ENCODE results near the gene KCNH5. TPM values are rescaled to one million over a fixed set of nuclear protein-coding genes. Genes with fewer than 3 reads are reported as not detected.
A peak's percentile ranks its signal among the peaks of the same experiment; 100 is the strongest.

Gene KCNH5, protein sequence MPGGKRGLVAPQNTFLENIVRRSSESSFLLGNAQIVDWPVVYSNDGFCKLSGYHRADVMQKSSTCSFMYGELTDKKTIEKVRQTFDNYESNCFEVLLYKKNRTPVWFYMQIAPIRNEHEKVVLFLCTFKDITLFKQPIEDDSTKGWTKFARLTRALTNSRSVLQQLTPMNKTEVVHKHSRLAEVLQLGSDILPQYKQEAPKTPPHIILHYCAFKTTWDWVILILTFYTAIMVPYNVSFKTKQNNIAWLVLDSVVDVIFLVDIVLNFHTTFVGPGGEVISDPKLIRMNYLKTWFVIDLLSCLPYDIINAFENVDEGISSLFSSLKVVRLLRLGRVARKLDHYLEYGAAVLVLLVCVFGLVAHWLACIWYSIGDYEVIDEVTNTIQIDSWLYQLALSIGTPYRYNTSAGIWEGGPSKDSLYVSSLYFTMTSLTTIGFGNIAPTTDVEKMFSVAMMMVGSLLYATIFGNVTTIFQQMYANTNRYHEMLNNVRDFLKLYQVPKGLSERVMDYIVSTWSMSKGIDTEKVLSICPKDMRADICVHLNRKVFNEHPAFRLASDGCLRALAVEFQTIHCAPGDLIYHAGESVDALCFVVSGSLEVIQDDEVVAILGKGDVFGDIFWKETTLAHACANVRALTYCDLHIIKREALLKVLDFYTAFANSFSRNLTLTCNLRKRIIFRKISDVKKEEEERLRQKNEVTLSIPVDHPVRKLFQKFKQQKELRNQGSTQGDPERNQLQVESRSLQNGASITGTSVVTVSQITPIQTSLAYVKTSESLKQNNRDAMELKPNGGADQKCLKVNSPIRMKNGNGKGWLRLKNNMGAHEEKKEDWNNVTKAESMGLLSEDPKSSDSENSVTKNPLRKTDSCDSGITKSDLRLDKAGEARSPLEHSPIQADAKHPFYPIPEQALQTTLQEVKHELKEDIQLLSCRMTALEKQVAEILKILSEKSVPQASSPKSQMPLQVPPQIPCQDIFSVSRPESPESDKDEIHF
- not detected for polyA plus RNA-seq (2012; ENCODE audit: insufficient read depth, insufficient read length)

- H3K4me3 ChIP-seq (ENCODE audit: low read length), result no peak within 1 kb of the TSS
- no peak for DNase-seq (ENCODE audit: low read depth, low spot score)
Observed at GRCh38 chr14:63045234-63045611, at the start of gene KCNH5. TSS of gene KCNH5 (minus strand) at chr14:63045458. CDS start at chr14:63045186, 272 bp downstream.

GRCh38 chr14:63091394-63091996, 46.2 kb upstream of the KCNH5 start:
- no peak overlapping the region for H3K4me3 ChIP-seq (ENCODE audit: low read length)
- DNase-seq (ENCODE audit: low read depth, low spot score), result no peak

DNA sequence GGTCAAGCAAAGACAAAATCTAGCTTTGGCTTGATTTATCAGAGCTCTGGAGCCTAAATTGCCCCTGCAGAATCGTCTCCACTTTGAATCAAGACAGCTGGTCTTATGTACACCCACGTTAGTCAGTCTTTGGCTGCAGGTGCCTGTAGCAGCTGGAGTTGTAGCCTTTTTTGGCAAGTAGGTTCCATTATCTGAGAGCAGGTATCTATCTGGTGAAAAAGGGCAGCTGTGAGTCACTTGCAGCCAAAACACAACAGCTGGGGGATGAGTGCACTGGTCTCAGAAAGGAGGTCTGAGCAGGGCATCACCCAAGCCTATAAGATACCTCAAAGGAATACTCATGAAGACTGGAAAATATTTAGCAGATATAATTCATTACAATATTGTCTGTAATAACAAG, 43.6 kb upstream of the KCNH5 start:
- DNase-seq (ENCODE audit: low read depth, low spot score), result no peak
- no peak overlapping the region for H3K4me3 ChIP-seq (ENCODE audit: low read length)

DNA sequence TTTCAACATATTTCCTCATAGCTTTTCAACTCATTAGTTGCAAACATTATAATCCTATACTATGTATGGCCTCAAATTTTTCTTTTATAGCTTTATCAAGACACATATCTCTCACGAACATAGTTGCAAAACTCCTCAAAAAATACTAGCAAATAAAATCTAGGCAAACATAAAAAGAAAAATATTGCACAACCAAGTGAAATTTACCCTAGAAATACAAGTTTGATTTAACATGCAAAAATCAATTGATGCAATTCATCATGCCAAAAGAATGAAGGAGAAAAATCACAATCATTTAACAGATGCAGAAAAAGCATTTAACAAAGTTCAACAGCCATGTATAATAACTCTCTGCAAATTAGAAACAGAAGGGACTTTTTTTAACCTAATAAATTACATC, 33.3 kb upstream of the KCNH5 start:
- DNase-seq (ENCODE audit: low read depth, low spot score), result no peak
- H3K4me3 ChIP-seq (ENCODE audit: low read length), result no peak overlapping the region

GRCh38 chr14:63076488-63076887, 31.2 kb upstream of the KCNH5 start:
- DNase-seq (ENCODE audit: low read depth, low spot score), result no peak
- no peak overlapping the region for H3K4me3 ChIP-seq (ENCODE audit: low read length)

GRCh38 chr14:63055631-63056030, 10.4 kb upstream of the KCNH5 start:
- no peak overlapping the region for H3K4me3 ChIP-seq (ENCODE audit: low read length)
- DNase-seq (ENCODE audit: low read depth, low spot score), result no peak

DNA sequence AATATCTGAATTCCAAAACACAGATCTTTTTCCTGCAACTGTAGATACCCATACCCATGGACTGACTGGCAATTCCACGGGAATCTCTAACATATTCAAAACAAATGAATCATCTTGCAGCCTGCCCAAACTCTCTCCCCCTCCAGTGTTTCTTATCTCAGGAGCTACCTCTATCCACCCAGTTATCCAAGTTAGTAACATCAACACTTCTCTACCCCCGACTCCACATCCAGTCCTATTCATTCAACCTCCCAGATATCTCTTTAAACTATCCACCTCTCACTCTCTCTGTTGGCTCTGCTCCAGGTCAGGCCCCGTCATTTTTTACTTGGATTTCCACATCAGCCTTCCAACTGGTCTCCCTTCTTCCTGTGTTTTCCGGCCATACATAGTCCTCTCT, 6.7 kb upstream of the KCNH5 start:
- no peak overlapping the region for H3K4me3 ChIP-seq (ENCODE audit: low read length)
- DNase-seq (ENCODE audit: low read depth, low spot score), result no peak

GRCh38 chr14:63051301-63051700, 6.0 kb upstream of the KCNH5 start:
- no peak overlapping the region for H3K4me3 ChIP-seq (ENCODE audit: low read length)
- no peak for DNase-seq (ENCODE audit: low read depth, low spot score)

- no peak overlapping the region for H3K4me3 ChIP-seq (ENCODE audit: low read length)
- no peak for DNase-seq (ENCODE audit: low read depth, low spot score)
Observed at GRCh38 chr14:63050694-63051093, 5.4 kb upstream of the KCNH5 start.

DNA sequence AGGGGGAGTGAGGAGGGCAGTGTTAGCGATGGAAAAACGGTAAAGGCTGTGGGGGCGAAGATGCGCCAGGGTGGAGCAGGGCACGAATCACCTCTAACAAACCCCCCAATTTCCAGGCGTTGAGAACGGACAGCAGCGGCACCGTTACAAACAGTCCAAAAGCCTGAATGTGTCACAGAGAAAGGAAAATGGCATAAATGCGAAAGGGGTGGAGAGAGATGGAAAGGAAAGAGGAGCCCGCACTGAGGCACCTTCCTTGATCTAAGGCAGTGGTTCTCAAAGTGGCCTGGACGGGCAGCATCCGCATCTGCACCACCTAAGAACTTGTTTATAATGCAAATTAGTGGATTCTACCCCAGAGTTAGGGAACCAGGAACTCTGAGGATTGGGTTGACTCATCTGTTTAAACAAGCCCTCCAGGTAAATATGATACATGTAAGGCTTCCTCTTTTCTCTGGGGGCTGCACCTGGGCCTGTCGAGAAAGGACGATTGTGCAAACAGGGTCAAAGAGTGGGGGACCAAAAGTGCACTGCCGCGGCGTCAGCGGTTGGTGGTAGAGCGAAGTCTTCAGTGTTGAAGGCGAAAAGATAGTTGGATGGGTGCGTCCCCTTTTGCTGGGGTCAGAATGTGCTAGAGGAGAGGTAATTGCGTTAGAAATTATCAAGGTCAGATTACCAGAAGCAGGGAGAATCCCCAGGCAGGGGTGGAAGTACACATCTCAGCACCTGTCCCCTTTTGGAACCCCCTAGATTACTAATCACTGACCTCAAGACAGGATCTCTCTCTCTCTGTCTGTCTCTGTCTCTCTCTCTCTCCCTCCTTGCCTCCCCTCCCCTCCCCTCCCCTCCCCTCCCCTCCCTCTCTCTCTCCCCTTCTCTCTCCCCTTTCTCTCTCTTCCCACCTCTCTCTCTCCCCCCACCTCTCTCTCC, 1.3 kb upstream of the KCNH5 start:
- no peak overlapping the region for H3K4me3 ChIP-seq (ENCODE audit: low read length)
- DNase-seq (ENCODE audit: low read depth, low spot score), result no peak

- no peak for DNase-seq (ENCODE audit: low read depth, low spot score)
- H3K4me3 ChIP-seq (ENCODE audit: low read length), result no peak overlapping the region
Observed at GRCh38 chr14:63045612-63046320, 508 bp upstream of the KCNH5 start.

GRCh38 chr14:63039866-63040265, 5.4 kb downstream of the KCNH5 start:
- DNase-seq (ENCODE audit: low read depth, low spot score), result peak; percentile 4
- H3K4me3 ChIP-seq (ENCODE audit: low read length), result no peak overlapping the region

DNA sequence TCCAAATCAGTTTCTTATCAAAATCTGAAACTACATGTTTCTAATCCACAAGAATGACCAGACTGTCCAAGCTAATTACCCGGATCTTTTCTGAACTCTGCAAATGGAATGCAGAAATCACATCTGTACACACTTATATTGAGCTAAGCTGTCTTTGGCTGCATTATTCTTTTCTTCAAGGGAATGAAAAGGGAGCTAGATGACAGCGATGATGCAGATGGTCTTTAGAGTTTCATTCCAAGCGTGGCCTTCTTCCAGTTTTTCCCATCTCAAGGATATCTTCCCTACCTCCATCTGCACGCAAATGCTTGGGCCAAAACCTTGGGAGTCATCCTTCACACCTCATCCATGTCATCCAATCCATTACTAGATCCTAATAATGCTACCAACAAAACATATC, 12.6 kb downstream of the KCNH5 start:
- DNase-seq (ENCODE audit: low read depth, low spot score), result no peak
- no peak overlapping the region for H3K4me3 ChIP-seq (ENCODE audit: low read length)

- no peak overlapping the region for H3K4me3 ChIP-seq (ENCODE audit: low read length)
- no peak for DNase-seq (ENCODE audit: low read depth, low spot score)
Observed at GRCh38 chr14:63032076-63032475, 13.2 kb downstream of the KCNH5 start.

GRCh38 chr14:63030113-63030512, 15.1 kb downstream of the KCNH5 start:
- DNase-seq (ENCODE audit: low read depth, low spot score), result no peak
- no peak overlapping the region for H3K4me3 ChIP-seq (ENCODE audit: low read length)

- no peak overlapping the region for H3K4me3 ChIP-seq (ENCODE audit: low read length)
Observed at GRCh38 chr14:63027719-63028118, 17.5 kb downstream of the KCNH5 start.

GRCh38 chr14:63026491-63026890, 18.8 kb downstream of the KCNH5 start:
- no peak overlapping the region for H3K4me3 ChIP-seq (ENCODE audit: low read length)
- DNase-seq (ENCODE audit: low read depth, low spot score), result no peak

More at GRCh38 chr14:63027719-63028118, 17.5 kb downstream of the KCNH5 start:
- no peak for DNase-seq (ENCODE audit: low read depth, low spot score)

DNA sequence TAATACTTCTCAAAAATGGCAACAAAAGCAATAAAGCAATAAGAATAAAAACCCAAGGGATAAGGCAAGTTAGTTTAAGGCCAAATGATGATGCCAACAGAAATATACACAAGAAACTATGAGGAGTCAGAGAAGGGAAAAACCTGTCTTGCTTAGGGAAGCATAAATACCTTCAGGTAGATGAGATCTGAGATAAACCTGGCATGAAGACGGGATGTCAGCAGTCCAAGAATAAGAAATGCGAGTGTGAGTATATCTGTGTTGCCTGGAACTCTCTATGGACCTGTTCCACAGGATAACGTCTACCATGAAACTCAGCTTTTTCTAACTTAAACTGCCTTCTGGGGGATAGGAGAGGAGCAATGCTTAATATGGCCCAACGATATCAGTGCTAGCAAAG, 30.6 kb downstream of the KCNH5 start:
- no peak overlapping the region for H3K4me3 ChIP-seq (ENCODE audit: low read length)
- DNase-seq (ENCODE audit: low read depth, low spot score), result no peak

Measured in Jurkat, Clone E6-1 (cell line).